ENCODE results near the gene ALDH5A1.
A peak's percentile ranks its signal among the peaks of the same experiment; 100 is the strongest.

ALDH5A1 gene

GRCh38 chr6:24568683-24569082, 73.9 kb downstream of the ALDH5A1 start:
- H3K79me2 ChIP-seq (ENCODE audit: control insufficient read depth, insufficient read depth, low read length, unreplicated experiment): no peaks in the 10 kb centered on the region

DNA sequence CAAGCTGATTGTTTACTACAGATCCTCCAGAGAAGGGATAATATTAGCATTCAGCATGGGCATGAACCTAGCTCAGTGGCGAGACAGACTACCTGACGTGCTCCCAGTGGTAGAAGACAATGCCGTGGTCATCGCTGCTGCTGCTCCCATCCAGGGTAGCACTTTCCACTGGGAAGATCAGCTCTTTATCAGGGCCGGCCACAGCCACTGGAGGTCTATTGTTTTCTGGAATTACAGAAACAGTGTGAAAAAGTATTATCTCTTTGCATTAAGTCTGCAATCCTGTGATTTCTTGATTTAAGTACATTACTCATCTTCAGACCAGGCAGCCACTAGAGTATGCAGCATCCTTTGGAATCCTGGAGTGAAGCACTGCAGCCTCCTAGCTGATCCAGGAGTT, 75.0 kb downstream of the ALDH5A1 start:
- H3K36me3 ChIP-seq (ENCODE audit: insufficient read depth, low read length): no peaks in the 10 kb centered on the region
- no peaks in the 10 kb centered on the region for H3K79me2 ChIP-seq (ENCODE audit: control insufficient read depth, insufficient read depth, low read length, unreplicated experiment)
- H3K27ac ChIP-seq (ENCODE audit: low read depth, low read length): no peak overlapping the region
- no peak overlapping the region for H2AFZ ChIP-seq (ENCODE audit: low read length, unreplicated experiment)
- H3K4me1 ChIP-seq (ENCODE audit: control insufficient read depth, insufficient read depth, low read length, unreplicated experiment): no peaks in the 10 kb centered on the region
- peaks cover 30% of the 10 kb centered on the region for H3K27me3 ChIP-seq (ENCODE audit: insufficient read depth, low read length)
- H3K4me3 ChIP-seq (ENCODE audit: low read depth, low read length): no peak overlapping the region

More at GRCh38 chr6:24568683-24569082, 73.9 kb downstream of the ALDH5A1 start:
- no peak overlapping the region for H3K27ac ChIP-seq (ENCODE audit: low read depth, low read length)
- H3K4me3 ChIP-seq (ENCODE audit: low read depth, low read length): no peak overlapping the region
- H3K4me1 ChIP-seq (ENCODE audit: control insufficient read depth, insufficient read depth, low read length, unreplicated experiment): no peaks in the 10 kb centered on the region
- H3K27me3 ChIP-seq (ENCODE audit: insufficient read depth, low read length): peaks cover 29% of the 10 kb centered on the region
- no peak overlapping the region for H2AFZ ChIP-seq (ENCODE audit: low read length, unreplicated experiment)
- no peaks in the 10 kb centered on the region for H3K36me3 ChIP-seq (ENCODE audit: insufficient read depth, low read length)

DNA sequence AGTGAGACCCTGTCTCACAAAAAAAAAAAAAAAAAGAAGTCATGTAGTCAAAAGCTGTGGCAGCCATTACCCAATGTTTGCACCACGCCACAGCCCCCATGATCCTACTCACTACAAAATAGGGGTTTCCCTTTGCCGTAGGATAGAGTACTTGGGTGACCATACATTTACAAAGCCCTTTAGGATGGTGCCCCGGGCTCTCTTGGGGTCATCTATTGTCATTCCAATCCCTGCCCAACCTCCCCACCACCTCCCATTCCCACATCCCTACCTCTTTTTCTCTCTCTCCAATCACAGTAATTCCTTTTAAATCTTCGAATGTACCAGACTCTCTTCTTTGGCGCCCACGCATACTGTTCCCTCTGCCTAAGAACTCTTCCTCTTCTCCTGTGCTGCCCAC, 76.6 kb downstream of the ALDH5A1 start:
- no peaks in the 10 kb centered on the region for H3K4me1 ChIP-seq (ENCODE audit: control insufficient read depth, insufficient read depth, low read length, unreplicated experiment)
- H3K79me2 ChIP-seq (ENCODE audit: control insufficient read depth, insufficient read depth, low read length, unreplicated experiment): no peaks in the 10 kb centered on the region
- H3K27ac ChIP-seq (ENCODE audit: low read depth, low read length): no peak overlapping the region
- H3K27me3 ChIP-seq (ENCODE audit: insufficient read depth, low read length): peaks cover 36% of the 10 kb centered on the region
- no peak overlapping the region for H2AFZ ChIP-seq (ENCODE audit: low read length, unreplicated experiment)
- H3K4me3 ChIP-seq (ENCODE audit: low read depth, low read length): no peak overlapping the region
- no peaks in the 10 kb centered on the region for H3K36me3 ChIP-seq (ENCODE audit: insufficient read depth, low read length)

DNA sequence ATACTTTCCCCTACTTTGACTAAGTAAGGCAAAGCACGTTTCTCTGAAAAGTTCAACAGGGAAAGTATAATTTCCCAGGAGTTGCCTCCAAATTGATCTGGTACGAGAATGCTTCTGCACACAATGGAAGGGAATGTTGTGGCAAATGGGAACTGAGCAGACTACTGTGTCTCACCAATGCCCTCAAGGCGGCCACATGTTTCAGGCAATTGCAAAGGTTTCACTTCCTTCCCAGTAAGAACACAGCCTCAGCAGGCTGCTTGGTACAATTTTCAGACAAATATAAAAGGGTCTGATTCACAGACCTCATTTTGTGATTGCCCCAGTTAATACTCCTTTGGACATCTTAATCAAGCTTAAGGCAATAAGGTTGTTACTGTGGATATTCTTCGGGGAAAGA, 80.0 kb downstream of the ALDH5A1 start:
- H3K79me2 ChIP-seq (ENCODE audit: control insufficient read depth, insufficient read depth, low read length, unreplicated experiment): no peaks in the 10 kb centered on the region
- no peaks in the 10 kb centered on the region for H3K4me1 ChIP-seq (ENCODE audit: control insufficient read depth, insufficient read depth, low read length, unreplicated experiment)
- no peak overlapping the region for H2AFZ ChIP-seq (ENCODE audit: low read length, unreplicated experiment)
- no peak overlapping the region for H3K27ac ChIP-seq (ENCODE audit: low read depth, low read length)
- no peaks in the 10 kb centered on the region for H3K36me3 ChIP-seq (ENCODE audit: insufficient read depth, low read length)
- no peak overlapping the region for H3K4me3 ChIP-seq (ENCODE audit: low read depth, low read length)
- H3K27me3 ChIP-seq (ENCODE audit: insufficient read depth, low read length): peaks cover 17% of the 10 kb centered on the region

DNA sequence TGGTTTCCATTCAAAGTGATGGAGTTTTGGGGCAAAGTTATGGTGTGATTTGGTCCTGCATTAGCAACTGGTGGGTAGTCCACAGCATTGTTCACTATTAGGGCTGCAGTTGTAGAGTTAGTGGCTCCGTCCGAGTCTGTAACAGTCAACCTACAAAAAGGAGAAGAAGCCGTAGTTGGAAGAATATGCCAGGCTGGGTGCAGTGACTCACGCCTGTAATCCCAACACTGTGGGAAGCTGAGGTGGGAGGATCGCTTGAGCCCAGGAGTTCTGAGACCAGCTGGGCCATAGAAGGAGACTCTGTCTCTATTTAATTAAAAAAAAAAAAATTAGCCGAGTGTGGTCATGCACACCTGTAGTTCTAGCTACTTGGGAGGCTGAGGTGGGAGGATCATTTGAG, 81.7 kb downstream of the ALDH5A1 start:
- Histone ChIP-seq H3K27me3 (ENCODE audit: insufficient read depth, low read length) (peaks cover 14% of the 10 kb centered on the region; the same call in 1 of the 2 replicates), H3K36me3 (ENCODE audit: insufficient read depth, low read length) (no peaks in the 10 kb centered on the region), H3K4me3 (ENCODE audit: low read depth, low read length) (no peak overlapping the region), H3K79me2 (ENCODE audit: control insufficient read depth, insufficient read depth, low read length, unreplicated experiment) (no peaks in the 10 kb centered on the region), H3K27ac (ENCODE audit: low read depth, low read length) (no peak overlapping the region), H3K4me1 (ENCODE audit: control insufficient read depth, insufficient read depth, low read length, unreplicated experiment) (no peaks in the 10 kb centered on the region), H2AFZ (ENCODE audit: low read length, unreplicated experiment) (no peak overlapping the region)

DNA sequence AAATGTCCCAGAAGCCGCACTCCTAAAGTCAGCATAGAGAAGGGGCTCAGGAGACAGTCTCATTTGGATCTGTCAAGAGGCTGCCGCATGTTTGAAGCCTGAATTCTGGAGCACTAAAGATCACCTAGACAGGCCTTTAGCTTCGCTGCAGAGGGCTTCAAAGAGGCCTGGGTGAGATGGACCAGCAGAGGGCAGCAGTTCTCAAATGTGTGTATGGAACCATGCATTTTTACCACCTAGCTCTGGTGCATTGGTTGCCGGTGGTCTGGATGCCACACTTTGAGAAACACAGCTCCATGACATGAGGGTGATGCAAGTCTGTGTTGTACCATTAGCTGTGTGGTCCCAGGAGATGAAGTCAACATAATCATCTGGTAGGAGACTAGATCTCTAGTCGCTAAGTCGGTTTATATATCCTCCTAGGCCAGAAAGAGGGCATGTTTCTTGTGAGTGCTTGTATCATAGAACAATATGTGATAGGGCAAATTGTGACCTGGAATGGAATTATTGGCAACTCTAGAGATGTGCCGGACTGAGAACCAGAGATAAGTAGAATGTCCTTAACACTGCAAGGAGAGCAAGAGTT, 86.4 kb downstream of the ALDH5A1 start:
- H3K27me3 ChIP-seq (ENCODE audit: insufficient read depth, low read length): no peaks in the 10 kb centered on the region
- H3K27ac ChIP-seq (ENCODE audit: low read depth, low read length): no peak overlapping the region
- H3K36me3 ChIP-seq (ENCODE audit: insufficient read depth, low read length): no peaks in the 10 kb centered on the region
- H3K4me1 ChIP-seq (ENCODE audit: control insufficient read depth, insufficient read depth, low read length, unreplicated experiment): peaks cover 7% of the 10 kb centered on the region
- H3K4me3 ChIP-seq (ENCODE audit: low read depth, low read length): no peak overlapping the region
- no peaks in the 10 kb centered on the region for H3K79me2 ChIP-seq (ENCODE audit: control insufficient read depth, insufficient read depth, low read length, unreplicated experiment)
- H2AFZ ChIP-seq (ENCODE audit: low read length, unreplicated experiment): no peak overlapping the region

DNA sequence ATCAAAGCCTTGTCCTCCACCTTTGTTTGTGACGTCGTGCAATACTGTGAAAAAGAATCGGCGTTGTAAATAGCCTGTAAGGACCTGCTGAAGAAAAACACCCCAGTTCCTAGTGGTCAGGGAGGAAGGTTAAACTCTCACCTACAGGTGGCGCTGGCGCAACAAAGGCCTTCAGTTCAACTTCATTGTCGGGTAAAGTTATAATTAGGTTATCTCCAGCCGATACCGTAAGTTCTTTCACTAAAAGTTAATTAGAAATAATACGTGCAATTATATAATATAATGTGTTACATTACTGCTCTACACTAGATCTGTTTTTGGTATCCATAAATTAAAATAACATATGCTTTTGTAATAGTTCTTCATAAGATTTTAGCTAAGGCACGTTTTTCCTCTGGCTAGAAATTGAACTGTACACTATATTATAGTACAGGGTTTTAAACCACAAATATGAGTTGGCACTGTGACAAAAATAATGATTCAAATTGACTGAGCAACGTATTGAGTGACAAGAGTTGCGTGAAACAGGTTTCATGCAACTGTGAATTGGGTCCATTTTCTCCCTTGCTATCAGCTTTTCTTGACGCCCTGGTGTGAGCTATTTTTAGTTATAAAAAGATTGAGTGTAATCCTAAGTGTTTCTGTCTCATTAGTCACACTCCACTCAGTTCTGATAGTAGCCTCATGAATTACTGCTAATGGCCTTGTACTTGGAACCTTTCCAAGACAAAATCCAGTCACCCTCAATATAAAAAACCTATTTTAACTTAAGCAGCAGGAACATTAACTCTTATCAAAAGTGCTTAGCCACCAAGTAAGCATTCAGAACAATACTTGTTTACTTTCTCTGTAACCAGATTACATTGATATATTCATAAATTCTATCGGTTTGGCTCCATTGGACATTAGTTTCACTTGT, 89.0 kb downstream of the ALDH5A1 start:
- peaks cover 7% of the 10 kb centered on the region for H3K4me1 ChIP-seq (ENCODE audit: control insufficient read depth, insufficient read depth, low read length, unreplicated experiment)
- no peaks in the 10 kb centered on the region for H3K79me2 ChIP-seq (ENCODE audit: control insufficient read depth, insufficient read depth, low read length, unreplicated experiment)
- peak overlapping the region; percentile 40 for H3K4me3 ChIP-seq (ENCODE audit: low read depth, low read length)
- peak overlapping the region; percentile 32 for H2AFZ ChIP-seq (ENCODE audit: low read length, unreplicated experiment)
- H3K36me3 ChIP-seq (ENCODE audit: insufficient read depth, low read length): no peaks in the 10 kb centered on the region
- H3K27ac ChIP-seq (ENCODE audit: low read depth, low read length): no peak overlapping the region
- H3K27me3 ChIP-seq (ENCODE audit: insufficient read depth, low read length): peaks cover 9% of the 10 kb centered on the region

GRCh38 chr6:24584382-24584720, 89.6 kb downstream of the ALDH5A1 start:
- H3K4me3 ChIP-seq (ENCODE audit: low read depth, low read length): no peak overlapping the region
- H3K36me3 ChIP-seq (ENCODE audit: insufficient read depth, low read length): no peaks in the 10 kb centered on the region
- no peak overlapping the region for H2AFZ ChIP-seq (ENCODE audit: low read length, unreplicated experiment)
- H3K27ac ChIP-seq (ENCODE audit: low read depth, low read length): no peak overlapping the region
- peaks cover 9% of the 10 kb centered on the region for H3K27me3 ChIP-seq (ENCODE audit: insufficient read depth, low read length)
- no peaks in the 10 kb centered on the region for H3K79me2 ChIP-seq (ENCODE audit: control insufficient read depth, insufficient read depth, low read length, unreplicated experiment)
- peaks cover 7% of the 10 kb centered on the region for H3K4me1 ChIP-seq (ENCODE audit: control insufficient read depth, insufficient read depth, low read length, unreplicated experiment)

Measured in ACC112 (cell line).